ENCODE data around the gene KDM5B.
"Not testable (repeated sequence)": the region's sequence is repeated elsewhere in the genome, so short reads cannot be mapped to it uniquely, and the experiment has no call there.

Gene KDM5B

GRCh38 chr1:202752774-202753173, 55.4 kb downstream of the KDM5B start:
- Histone ChIP-seq H3K27ac (no peak overlapping the region), H3K27me3 (ENCODE audit: insufficient read depth, low read depth, severe bottlenecking) (no peaks in the 10 kb centered on the region), H3K36me3 (peaks cover 87% of the 10 kb centered on the region), H3K9me3 (ENCODE audit: severe bottlenecking) (no peaks in the 10 kb centered on the region), H3K4me3 (ENCODE audit: low read depth, low read length) (no peak overlapping the region)
- no peak for DNase-seq
- no peak for TF ChIP-seq CTCF (IDR thresholded peaks at IDR 0.05; ENCODE audit: low read depth, low read length)

- Histone ChIP-seq H3K36me3 (peaks cover 83% of the 10 kb centered on the region), H3K9me3 (ENCODE audit: severe bottlenecking) (no peaks in the 10 kb centered on the region), H3K4me3 (ENCODE audit: low read depth, low read length) (no peak overlapping the region), H3K27me3 (ENCODE audit: insufficient read depth, low read depth, severe bottlenecking) (no peaks in the 10 kb centered on the region), H3K27ac (no peak overlapping the region)
- TF ChIP-seq CTCF (IDR thresholded peaks at IDR 0.05; ENCODE audit: low read depth, low read length), result no peak
- no peak for DNase-seq
Measured at GRCh38 chr1:202750761-202751160, 57.5 kb downstream of the KDM5B start.

GRCh38 chr1:202750024-202750423, 58.2 kb downstream of the KDM5B start:
- no peak for TF ChIP-seq CTCF (IDR thresholded peaks at IDR 0.05; ENCODE audit: low read depth, low read length)
- no peaks in the 10 kb centered on the region for H3K27me3 ChIP-seq (ENCODE audit: insufficient read depth, low read depth, severe bottlenecking)
- peaks cover 83% of the 10 kb centered on the region for H3K36me3 ChIP-seq
- H3K27ac ChIP-seq, result no peak overlapping the region
- H3K4me3 ChIP-seq (ENCODE audit: low read depth, low read length), result no peak overlapping the region
- no peaks in the 10 kb centered on the region for H3K9me3 ChIP-seq (ENCODE audit: severe bottlenecking)
- no peak for DNase-seq

DNA sequence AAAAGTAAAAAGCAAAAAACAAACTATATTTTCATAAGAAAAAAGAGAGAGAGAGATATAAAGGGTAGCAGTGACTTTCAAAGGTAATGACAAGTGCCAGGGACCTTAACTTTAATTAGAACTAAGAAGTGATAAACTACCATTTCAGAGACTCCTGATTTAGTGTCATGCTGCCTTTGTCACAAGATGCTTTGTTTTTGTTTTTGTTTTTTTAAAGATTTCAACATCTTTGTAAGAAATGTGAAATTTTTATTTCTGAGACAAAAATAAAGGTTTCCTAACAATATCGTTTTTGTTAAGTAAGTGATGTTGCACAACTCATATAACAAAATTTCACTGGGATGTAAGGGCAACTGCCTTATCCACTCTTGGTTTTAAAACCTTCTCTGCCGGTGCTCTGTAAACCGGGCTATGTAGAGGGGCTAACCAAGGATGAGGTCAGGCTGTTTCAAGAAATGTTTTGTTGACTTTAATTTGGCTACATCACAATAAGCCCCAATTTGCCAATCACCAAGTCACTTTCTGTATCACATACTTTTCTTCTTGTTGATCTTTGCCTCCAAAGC, 62.8 kb downstream of the KDM5B start:
- H3K36me3 ChIP-seq, result peaks cover 90% of the 10 kb centered on the region
- H3K27ac ChIP-seq, result no peak overlapping the region
- TF ChIP-seq CTCF (IDR thresholded peaks at IDR 0.05; ENCODE audit: low read depth, low read length), result no peak
- DNase-seq, result no peak
- H3K27me3 ChIP-seq (ENCODE audit: insufficient read depth, low read depth, severe bottlenecking), result no peaks in the 10 kb centered on the region
- H3K4me3 ChIP-seq (ENCODE audit: low read depth, low read length), result no peak overlapping the region
- H3K9me3 ChIP-seq (ENCODE audit: severe bottlenecking), result peaks cover 5% of the 10 kb centered on the region

GRCh38 chr1:202744770-202745169, 63.5 kb downstream of the KDM5B start:
- H3K4me3 ChIP-seq (ENCODE audit: low read depth, low read length); H3K27ac ChIP-seq; DNase-seq; H3K27me3 ChIP-seq (ENCODE audit: insufficient read depth, low read depth, severe bottlenecking); H3K9me3 ChIP-seq (ENCODE audit: severe bottlenecking): not testable (repeated sequence)
- H3K36me3 ChIP-seq, result peaks cover 84% of the 10 kb centered on the region

GRCh38 chr1:202742496-202742895, 65.7 kb downstream of the KDM5B start:
- Histone ChIP-seq H3K4me3 (ENCODE audit: low read depth, low read length) (no peak overlapping the region), H3K36me3 (peaks cover 80% of the 10 kb centered on the region), H3K27ac (no peak overlapping the region), H3K9me3 (ENCODE audit: severe bottlenecking) (peaks cover 5% of the 10 kb centered on the region), H3K27me3 (ENCODE audit: insufficient read depth, low read depth, severe bottlenecking) (no peaks in the 10 kb centered on the region)
- DNase-seq, result no peak
- TF ChIP-seq CTCF (IDR thresholded peaks at IDR 0.05; ENCODE audit: low read depth, low read length), result no peak
